B cell (primary cell): ENCODE data around the gene EML2. TPM values are rescaled to one million over a fixed set of nuclear protein-coding genes. Genes with fewer than 3 reads are reported as not detected.

ENCODE experiments used
- ATAC-seq: fragments of 200-7000 bp; cut with Tn5 transposase; one replicate; pipeline ENCODE4 v1.10.0; 2021; ENCODE audit warnings: low read depth, mild to moderate bottlenecking, moderate number of reproducible peaks, moderate library complexity
- CTCF ChIA-PET: fragments of 350-600 bp; sonication (Branson Sonifier 250); formaldehyde crosslinking; loops from one replicate; lab custom pipeline; 2021; ENCODE audit warnings: antibody characterized with exemption, inconsistent platforms; lab: Charles Lee
- POLR2A ChIA-PET: fragments of 350-600 bp; sonication (Branson Sonifier 250); formaldehyde crosslinking; loops from one replicate; lab custom pipeline; 2021; ENCODE audit warnings: antibody characterized with exemption; lab: Charles Lee
- DNase-seq: peaks from one replicate; pipeline ENCODE4 v3.0.0; 2013
- H2AFZ ChIP-seq: 2 replicates; pipeline ENCODE4 v1.6.1; 2012; ENCODE audit warnings: mild to moderate bottlenecking, low read depth, low read length; ENCODE audit not compliant: insufficient read depth, poor library complexity, severe bottlenecking
- H3K27ac ChIP-seq, 2 donors: 1 replicate in 1 of 2; 2 replicates in 1 of 2; pipeline ENCODE4 v1.5.1; 2012 to 2013; ENCODE audit warnings: low read length in 2 of 2, mild to moderate bottlenecking in 2 of 2, moderate library complexity in 1 of 2
- H3K27me3 ChIP-seq, 4 experiments: fragments of 200-600 bp in 1 of 4; sonication (generic) in 1 of 4; replicated peaks in 1 of 4; 1 replicate in 2 of 4; 2 replicates in 2 of 4; pipeline versions ENCODE4 v1.6.1 to v1.7.0; 2013 to 2016; ENCODE audit warnings: low read length in 3 of 4, mild to moderate bottlenecking in 2 of 4, mixed read lengths in 1 of 4, moderate library complexity in 1 of 4; ENCODE audit not compliant: insufficient read depth in 4 of 4, control insufficient read depth in 3 of 4; ENCODE audit errors: control extremely low read depth in 1 of 4
- H3K36me3 ChIP-seq, 2 experiments: replicated peaks in 1 of 2; 1 replicate in 1 of 2; 2 replicates in 1 of 2; pipeline versions ENCODE4 v1.6.1 to v1.7.1; 2013; ENCODE audit warnings: low read length in 1 of 2; ENCODE audit not compliant: insufficient read depth in 2 of 2, control insufficient read depth in 1 of 2; ENCODE audit errors: control extremely low read depth in 1 of 2, extremely low read depth in 1 of 2
- H3K4me1 ChIP-seq, 2 donors: fragments of 200-600 bp in 1 of 2; sonication (generic) in 1 of 2; 1 replicate in 1 of 2; 2 replicates in 1 of 2; pipeline versions ENCODE4 v1.5.1 to v1.6.1; 2013 to 2017; ENCODE audit warnings: low read length in 2 of 2; ENCODE audit not compliant: control insufficient read depth in 2 of 2, insufficient read depth in 2 of 2
- H3K4me2 ChIP-seq: replicated peaks from 2 replicates; pipeline ENCODE3; 2012; ENCODE audit warnings: mild to moderate bottlenecking, low read depth, low read length; ENCODE audit not compliant: poor library complexity, severe bottlenecking
- H3K4me3 ChIP-seq, 5 experiments: fragments of 200-600 bp in 1 of 5; sonication (generic) in 1 of 5; 1 replicate in 3 of 5; 2 replicates in 2 of 5; pipeline versions ENCODE4 v1.5.1 to v1.7.0; 2011 to 2016; ENCODE audit warnings: low read length in 4 of 5, mild to moderate bottlenecking in 4 of 5, low read depth in 2 of 5, control low read depth in 1 of 5, moderate library complexity in 1 of 5; ENCODE audit not compliant: insufficient read depth in 1 of 5; ENCODE audit errors: control extremely low read depth in 1 of 5, extremely low read depth in 1 of 5
- H3K79me2 ChIP-seq: fragments of 200-600 bp; sonication (generic); one replicate; pipeline ENCODE4 v1.6.0; 2016; ENCODE audit warnings: low read length; ENCODE audit not compliant: control insufficient read depth, insufficient read depth
- H3K9ac ChIP-seq: fragments of 200-600 bp; sonication (generic); 2 replicates; pipeline ENCODE4 v1.6.1; 2017; ENCODE audit warnings: mild to moderate bottlenecking, low read length, moderate library complexity
- H3K9me3 ChIP-seq, 3 donors: one replicate each; pipeline versions ENCODE4 v1.6.1 to v1.7.1; 2013; ENCODE audit warnings: low read length in 2 of 3; ENCODE audit not compliant: control insufficient read depth in 2 of 3, insufficient read depth in 1 of 3; ENCODE audit errors: control extremely low read depth in 1 of 3
- H4K20me1 ChIP-seq: 2 replicates; pipeline ENCODE4 v1.6.0; 2012; ENCODE audit warnings: mild to moderate bottlenecking, low read length; ENCODE audit not compliant: insufficient read depth, control insufficient read depth, poor library complexity, severe bottlenecking
- H3K27ac Mint-ChIP-seq: one replicate; pipeline ENCODE4 v1.8.0; 2021; ENCODE audit warnings: mixed read lengths
- H3K27me3 Mint-ChIP-seq: one replicate; pipeline ENCODE4 v1.8.0; 2021; ENCODE audit warnings: mixed read lengths
- H3K4me1 Mint-ChIP-seq: one replicate; pipeline ENCODE4 v1.8.0; 2021; ENCODE audit warnings: mixed read lengths
- H3K4me3 Mint-ChIP-seq: one replicate; pipeline ENCODE4 v1.8.0; 2021; ENCODE audit warnings: mixed read lengths
- H3K9me3 Mint-ChIP-seq: one replicate; pipeline ENCODE4 v1.8.0; 2022; ENCODE audit warnings: mixed read lengths; ENCODE audit not compliant: insufficient read depth
- CTCF ChIP-seq: fragments of 200-600 bp; IDR thresholded peaks from one replicate; pipeline ENCODE4 v1.8.0; 2022; ENCODE audit warnings: antibody characterized with exemption, mild to moderate bottlenecking
- EZH2 ChIP-seq: IDR thresholded peaks from 2 replicates; pipeline ENCODE4 v1.6.1; 2012; ENCODE audit warnings: borderline replicate concordance, low read depth, mild to moderate bottlenecking, moderate library complexity, low read length; ENCODE audit not compliant: insufficient read depth, poor library complexity, severe bottlenecking
- WGBS: methylation state at CpG from one replicate; pipeline ENCODE4 v1.1.5; 2013; ENCODE audit warnings: missing lambda C conversion rate; ENCODE audit not compliant: insufficient coverage; 5-methylcytosine and 5-hydroxymethylcytosine counted together
- intact Hi-C: fragments of 100-400 bp; cut with micrococcal nuclease; formaldehyde crosslinking; loops from one replicate; pipeline ENCODE4 v1.10.0; 2022
- polyA plus RNA-seq: library from polyadenylated mRNA; depleted of rRNA; stranded (reverse); fragments of >200 nt; gene quantifications from 2 replicates; pipeline ENCODE4 v1.2.3, GENCODE V29; 2012
- total RNA-seq, 2 donors: library from RNA; stranded (reverse); fragments of 120-200 nt in 1 of 2; gene quantifications; 1 replicate in 1 of 2; 2 replicates in 1 of 2; pipeline versions ENCODE4 v1.2.3 to v1.2.4, GENCODE V29; 2013 to 2022

Gene EML2
- total and polyA plus RNA-seq, 2 donors (not counting 1 experiment from before 2014, with no cell fraction given), result 75.0 to 88.5 TPM

GRCh38 chr19:45569619-45570421, 69.4 kb downstream of the EML2 start:
- ATAC-seq (peak; percentile 24), DNase-seq (peak; percentile 55)
- H3K4me2 ChIP-seq, result no peak overlapping the region
- peaks cover 0 to 2% of the 10 kb centered on the region in 2 experiments for H3K36me3 ChIP-seq
- H3K9ac ChIP-seq, result no peak overlapping the region
- intact Hi-C loops, result no loop called here
- H3K4me3 ChIP-seq, result no peak overlapping the region
- WGBS, result 65% methylated on average over 12 of the region's 15 CpGs
- POLR2A ChIA-PET, result no interaction called here
- no peak overlapping the region for H2AFZ ChIP-seq
- no peak overlapping the region for H3K27ac ChIP-seq
- no peaks in the 10 kb centered on the region for H3K9me3 ChIP-seq
- no peak overlapping the region for H3K4me3 Mint-ChIP-seq
- H4K20me1 ChIP-seq, result no peaks in the 10 kb centered on the region
- peaks cover 0 to 6% of the 10 kb centered on the region in 2 donors for H3K4me1 ChIP-seq
- H3K27me3 ChIP-seq, result no peaks in the 10 kb centered on the region
- CTCF ChIA-PET, result interaction anchor here (0.7 kb wide), 1 partner anchor 84 kb away, joined by 3 read pairs; no protein-coding TSS in a partner anchor
- H3K4me1 Mint-ChIP-seq, result peaks cover 9% of the 10 kb centered on the region
- H3K9me3 Mint-ChIP-seq, result no peaks in the 10 kb centered on the region
- no peak overlapping the region for H3K27ac Mint-ChIP-seq
- H3K79me2 ChIP-seq, result peaks cover 45% of the 10 kb centered on the region
- TF ChIP-seq CTCF (peak; percentile 79), EZH2 (no peak)
- no peaks in the 10 kb centered on the region for H3K27me3 Mint-ChIP-seq

GRCh38 chr19:45568732-45569131, 70.5 kb downstream of the EML2 start:
- Histone ChIP-seq H4K20me1 (no peaks in the 10 kb centered on the region), H3K4me3 (no peak overlapping the region), H3K4me2 (no peak overlapping the region), H3K79me2 (peaks cover 44% of the 10 kb centered on the region), H3K4me1 (peaks cover 0 to 17% of the 10 kb centered on the region in 2 donors), H3K9ac (no peak overlapping the region), H3K36me3 (peaks cover 0 to 2% of the 10 kb centered on the region in 2 experiments), H3K27ac (no peak overlapping the region), H2AFZ (no peak overlapping the region), H3K27me3 (no peaks in the 10 kb centered on the region), H3K9me3 (no peaks in the 10 kb centered on the region)
- Mint-ChIP-seq H3K4me1 (peaks cover 18% of the 10 kb centered on the region), H3K4me3 (no peak overlapping the region), H3K9me3 (no peaks in the 10 kb centered on the region), H3K27ac (no peak overlapping the region), H3K27me3 (no peaks in the 10 kb centered on the region)
- ChIA-PET POLR2A (no interaction called here), CTCF (interaction anchor here (1.4 kb wide), 1 partner anchor 10 kb away, joined by 5 read pairs; no protein-coding TSS in a partner anchor)
- intact Hi-C loops, result no loop called here
- TF ChIP-seq CTCF, result no peak
- no peak for TF ChIP-seq EZH2
- WGBS, result 93% methylated on average over 3 of the region's 3 CpGs
- DNase-seq (no peak), ATAC-seq (no peak)
